SK-N-SH treated with all-trans-retinoic acid at 6 μM for 48 hours (cell line): ENCODE results near the gene CARD14.

Experiments used
- ATAC-seq: fragments of 200-7000 bp; cut with Tn5 transposase; 3 replicates; pipeline ENCODE4 v1.9.1; 2020; ENCODE audit warnings: mild to moderate bottlenecking, moderate library complexity
- ARNTL ChIP-seq: fragments of 450-650 bp; formaldehyde crosslinking; IDR thresholded peaks from 2 replicates; pipeline ENCODE4 v1.5.0; 2020; ENCODE audit warnings: low read depth, mild to moderate bottlenecking, moderate library complexity, borderline replicate concordance
- BACH2 ChIP-seq: fragments of 250-450 bp; sonication (Bioruptor Pico); IDR thresholded peaks from 2 replicates; pipeline ENCODE4 v1.9.0; 2021; ENCODE audit warnings: mild to moderate bottlenecking, borderline replicate concordance
- CREB5 ChIP-seq: fragments of 250-450 bp; sonication (Bioruptor Pico); IDR thresholded peaks from 2 replicates; pipeline ENCODE4 v1.5.1; 2020; ENCODE audit warnings: low read depth, mild to moderate bottlenecking, moderate library complexity
- CSDC2 ChIP-seq: fragments of 250-450 bp; sonication (Bioruptor Pico); IDR thresholded peaks from 2 replicates; pipeline ENCODE4 v1.5.0; 2020; ENCODE audit warnings: mild to moderate bottlenecking, moderate library complexity
- CSRNP3 ChIP-seq: fragments of 250-450 bp; sonication (Bioruptor Pico); IDR thresholded peaks from 2 replicates; pipeline ENCODE4 v1.5.1; 2021; ENCODE audit warnings: mild to moderate bottlenecking, moderate library complexity
- ESRRG ChIP-seq: fragments of 250-450 bp; sonication (Bioruptor Pico); IDR thresholded peaks from 2 replicates; pipeline ENCODE4 v1.6.1; 2021; ENCODE audit warnings: mild to moderate bottlenecking
- GLIS3 ChIP-seq: fragments of 250-450 bp; sonication (Bioruptor Pico); IDR thresholded peaks from 2 replicates; pipeline ENCODE4 v1.5.0; 2020; ENCODE audit warnings: mild to moderate bottlenecking, moderate library complexity
- ISL1 ChIP-seq: fragments of 250-450 bp; sonication (Bioruptor Pico); IDR thresholded peaks from 2 replicates; pipeline ENCODE4 v2.1.2; 2022; ENCODE audit warnings: mild to moderate bottlenecking, moderate library complexity
- OSR1 ChIP-seq: fragments of 250-450 bp; sonication (Bioruptor Pico); IDR thresholded peaks from 2 replicates; pipeline ENCODE4 v1.8.0; 2022; ENCODE audit warnings: moderate library complexity, mild to moderate bottlenecking, inconsistent platforms
- PATZ1 ChIP-seq: fragments of 250-450 bp; sonication (Bioruptor Pico); IDR thresholded peaks from 2 replicates; pipeline ENCODE4 v1.8.0; 2020; ENCODE audit warnings: mild to moderate bottlenecking, moderate library complexity, borderline replicate concordance
- POU6F1 ChIP-seq: fragments of 250-450 bp; sonication (Bioruptor Pico); IDR thresholded peaks from 2 replicates; pipeline ENCODE4 v1.8.0; 2021; ENCODE audit warnings: low read depth, mild to moderate bottlenecking, moderate library complexity, borderline replicate concordance
- PPARA ChIP-seq: fragments of 250-450 bp; sonication (Bioruptor Pico); IDR thresholded peaks from 2 replicates; pipeline ENCODE4 v1.5.0; 2020; ENCODE audit warnings: mild to moderate bottlenecking, borderline replicate concordance
- SNAI2 ChIP-seq: fragments of 250-450 bp; sonication (Bioruptor Pico); IDR thresholded peaks from 2 replicates; pipeline ENCODE4 v1.5.0; 2020; ENCODE audit warnings: mild to moderate bottlenecking, moderate library complexity
- TCF4 ChIP-seq: fragments of 250-450 bp; sonication (Bioruptor Pico); IDR thresholded peaks from 2 replicates; pipeline ENCODE4 v1.8.0; 2021; ENCODE audit warnings: mild to moderate bottlenecking, moderate library complexity, borderline replicate concordance
- TOX ChIP-seq: fragments of 250-450 bp; sonication (Bioruptor Pico); IDR thresholded peaks from 2 replicates; pipeline ENCODE4 v1.8.0; 2021; ENCODE audit warnings: mild to moderate bottlenecking, moderate library complexity, borderline replicate concordance
- TSHZ2 ChIP-seq: fragments of 250-450 bp; sonication (Bioruptor Pico); IDR thresholded peaks from 2 replicates; pipeline ENCODE4 v1.5.0; 2020; ENCODE audit warnings: mild to moderate bottlenecking, moderate library complexity
- ZC3H10 ChIP-seq: fragments of 250-450 bp; sonication (Bioruptor Pico); IDR thresholded peaks from 2 replicates; pipeline ENCODE4 v1.5.1; 2021; ENCODE audit warnings: mild to moderate bottlenecking, moderate library complexity
- ZFP3 ChIP-seq: fragments of 250-450 bp; sonication (Bioruptor Pico); IDR thresholded peaks from 2 replicates; pipeline ENCODE4 v1.5.0; 2020; ENCODE audit warnings: mild to moderate bottlenecking, moderate library complexity
- ZNF565 ChIP-seq: fragments of 450-650 bp; formaldehyde crosslinking; conservative IDR thresholded peaks from 2 replicates; pipeline ENCODE4 v1.5.0; 2020; ENCODE audit warnings: low read depth, mild to moderate bottlenecking, moderate library complexity
- ZNF70 ChIP-seq: fragments of 450-650 bp; formaldehyde crosslinking; IDR thresholded peaks from 2 replicates; pipeline ENCODE4 v1.5.0; 2020; ENCODE audit warnings: mild to moderate bottlenecking, moderate library complexity
- ZNF8 ChIP-seq: fragments of 450-650 bp; formaldehyde crosslinking; IDR thresholded peaks from 2 replicates; pipeline ENCODE4 v1.5.0; 2020; ENCODE audit warnings: mild to moderate bottlenecking, moderate library complexity

CARD14 gene

GRCh38 chr17:80202197-80202596 lies 32.4 kb downstream of the CARD14 start:
- no peak for ATAC-seq
- TF ChIP-seq CREB5 (CRISPR knock-in tag) (no peak), TCF4 (CRISPR knock-in tag) (no peak), POU6F1 (CRISPR knock-in tag) (no peak), ISL1 (CRISPR knock-in tag) (no peak), OSR1 (CRISPR knock-in tag) (no peak), PATZ1 (CRISPR knock-in tag) (no peak), ZNF565 (no peak), BACH2 (CRISPR knock-in tag) (no peak), SNAI2 (CRISPR knock-in tag) (no peak), CSRNP3 (CRISPR knock-in tag) (no peak), PPARA (CRISPR knock-in tag) (no peak)
- TF ChIP-seq, all 23 proteins: peak for 0

GRCh38 chr17:80203471-80203963 lies 33.7 kb downstream of the CARD14 start:
- no peak for ATAC-seq
- TF ChIP-seq CSDC2, result no peak
- no peak for TF ChIP-seq TSHZ2 (CRISPR knock-in tag)
- TF ChIP-seq TOX (CRISPR knock-in tag), result no peak
- no peak for TF ChIP-seq OSR1 (CRISPR knock-in tag)
- no peak for TF ChIP-seq ARNTL
- TF ChIP-seq GLIS3 (CRISPR knock-in tag), result no peak
- TF ChIP-seq SNAI2 (CRISPR knock-in tag), result no peak
- no peak for TF ChIP-seq ZC3H10 (CRISPR knock-in tag)
- no peak for TF ChIP-seq ZNF8 (CRISPR knock-in tag)
- no peak for TF ChIP-seq POU6F1 (CRISPR knock-in tag)
- TF ChIP-seq ZNF70 (CRISPR knock-in tag), result no peak
- no peak for TF ChIP-seq CREB5 (CRISPR knock-in tag)
- no peak for TF ChIP-seq ESRRG (CRISPR knock-in tag)
- no peak for TF ChIP-seq ZFP3 (CRISPR knock-in tag)
